GM12878 (cell line): Measurements from ENCODE around the gene DMD. TPM values are rescaled to one million over a fixed set of nuclear protein-coding genes. Genes with fewer than 3 reads are reported as not detected.

Source experiments
- ATAC-seq: fragments of 200-7000 bp; cut with Tn5 transposase; 3 replicates; pipeline ENCODE4 v1.9.1; 2020; ENCODE audit warnings: mild to moderate bottlenecking, moderate library complexity
- BruUV-seq: library from RNA; stranded (reverse); fragments of 400-500 nt; replicated peaks from 2 replicates; lab custom pipeline; 2021; lab: Mats Ljungman, UMichigan
- CTCF ChIA-PET: fragments of 300-600 bp; sonication (Branson Sonifier 250); formaldehyde crosslinking; extraction: SDS; loops from one replicate; lab custom pipeline; 2021; ENCODE audit warnings: inconsistent platforms; lab: Yijun Ruan, JAX
- POLR2A ChIA-PET: fragments of 350-600 bp; formaldehyde crosslinking; extraction: SDS; loops from one replicate; lab custom pipeline; 2021; ENCODE audit warnings: inconsistent platforms; lab: Charles Lee
- RAD21 ChIA-PET: fragments of 300-600 bp; sonication (Branson Sonifier 250); formaldehyde crosslinking; loops from one replicate; lab custom pipeline; 2023; ENCODE audit warnings: antibody characterized with exemption; ENCODE audit not compliant: unreplicated experiment; lab: Charles Lee
- SMC1A ChIA-PET: fragments of 300-600 bp; sonication (Branson Sonifier 250); formaldehyde crosslinking; loops from one replicate; lab custom pipeline; 2023; ENCODE audit not compliant: unreplicated experiment, uncharacterized antibody; lab: Charles Lee
- DNase-seq: peaks from one replicate; pipeline ENCODE4 v3.0.0-alpha.2; 2011; ENCODE audit warnings: low read depth, low spot score
- FAIRE-seq: peaks from 3 replicates; lab custom pipeline; 2011; peaks lifted over from hg19 to GRCh38; lab: Jason Lieb, UNC
- H2AFZ ChIP-seq: 2 replicates; pipeline ENCODE4 v1.6.0; 2011; ENCODE audit warnings: low read depth, low read length, control low read depth; ENCODE audit not compliant: control insufficient read depth
- H3K27ac ChIP-seq: 2 replicates; pipeline ENCODE4 v1.5.1; 2011; ENCODE audit warnings: control low read depth; ENCODE audit not compliant: control insufficient read depth, insufficient read depth
- H3K27me3 ChIP-seq, 2 experiments: replicated peaks in 1 of 2; 2 replicates each; pipeline versions ENCODE4 v1.6.0 to v1.6.1; 2011; ENCODE audit warnings: low read length in 1 of 2; ENCODE audit not compliant: control insufficient read depth in 2 of 2, insufficient read depth in 2 of 2
- H3K36me3 ChIP-seq, 2 experiments: 2 replicates each; pipeline ENCODE4 v1.5.1; 2011; ENCODE audit warnings: low read length in 1 of 2; ENCODE audit not compliant: control insufficient read depth in 2 of 2, insufficient read depth in 2 of 2
- H3K4me1 ChIP-seq: 2 replicates; pipeline ENCODE4 v1.6.1; 2011; ENCODE audit warnings: mild to moderate bottlenecking, low read length, moderate library complexity, mixed read lengths; ENCODE audit not compliant: control insufficient read depth, insufficient read depth
- H3K4me2 ChIP-seq: 2 replicates; pipeline ENCODE4 v1.6.0; 2011; ENCODE audit warnings: control low read depth; ENCODE audit not compliant: control insufficient read depth, insufficient read depth
- H3K4me3 ChIP-seq: fragments of 200-600 bp; sonication (generic); 2 replicates; pipeline ENCODE4 v1.5.1; 2016
- H3K79me2 ChIP-seq: 2 replicates; pipeline ENCODE4 v1.6.0; 2011; ENCODE audit warnings: low read length; ENCODE audit not compliant: control insufficient read depth, insufficient read depth
- H3K9ac ChIP-seq: 2 replicates; pipeline ENCODE4 v1.8.0; 2011; ENCODE audit warnings: low read length, control low read depth, mixed read lengths; ENCODE audit not compliant: control insufficient read depth, insufficient read depth
- H3K9me3 ChIP-seq: replicated peaks from 3 replicates; pipeline ENCODE4 v1.5.1; 2011; ENCODE audit warnings: mild to moderate bottlenecking, low read length; ENCODE audit not compliant: control insufficient read depth, insufficient read depth
- H4K20me1 ChIP-seq: 2 replicates; pipeline ENCODE4 v1.6.0; 2011; ENCODE audit not compliant: control insufficient read depth, insufficient read depth
- CBFB ChIP-seq: IDR thresholded peaks from 2 replicates; pipeline ENCODE4 v1.6.1; 2016; ENCODE audit warnings: antibody characterized with exemption, low read depth
- CREB1 ChIP-seq: IDR thresholded peaks from 2 replicates; pipeline ENCODE4 v1.6.1; 2012; ENCODE audit warnings: low read depth, mild to moderate bottlenecking, inconsistent platforms
- E2F4 ChIP-seq: IDR thresholded peaks from 2 replicates; pipeline ENCODE4 v1.6.1; 2012; ENCODE audit warnings: low read depth, low read length, improper control_type of control experiment
- EP300 ChIP-seq, 2 experiments: fragments of 150-350 bp in 1 of 2; IDR thresholded peaks; 2 replicates each; pipeline ENCODE4 v1.6.1; 2011 to 2012; ENCODE audit warnings: low read depth in 2 of 2, low read length in 2 of 2, borderline replicate concordance in 1 of 2, improper control_type of control experiment in 1 of 2, inconsistent platforms in 1 of 2; ENCODE audit not compliant: control insufficient read depth in 1 of 2
- HSF1 ChIP-seq: fragments of 150-350 bp; IDR thresholded peaks from 2 replicates; pipeline ENCODE4 v1.6.1; 2014; ENCODE audit warnings: mild to moderate bottlenecking, low read depth, low read length
- IKZF1 ChIP-seq: fragments of 450-650 bp; conservative IDR thresholded peaks from 2 replicates; pipeline ENCODE4 v1.6.1; 2017; ENCODE audit warnings: antibody characterized with exemption, mild to moderate bottlenecking
- IRF4 ChIP-seq: IDR thresholded peaks from 2 replicates; pipeline ENCODE4 v1.6.1; 2011; ENCODE audit warnings: low read depth, low read length
- MEF2B ChIP-seq: fragments of 450-650 bp; IDR thresholded peaks from 2 replicates; pipeline ENCODE4 v1.6.1; 2018; ENCODE audit warnings: mild to moderate bottlenecking, moderate library complexity; ENCODE audit not compliant: partially characterized antibody, poor library complexity, severe bottlenecking
- NFYA ChIP-seq: IDR thresholded peaks from 2 replicates; pipeline ENCODE4 v1.6.1; 2011; ENCODE audit warnings: low read depth, mild to moderate bottlenecking, low read length, improper control_type of control experiment, borderline replicate concordance
- NR2C2 ChIP-seq: IDR thresholded peaks from 2 replicates; pipeline ENCODE4 v1.6.1; 2011; ENCODE audit warnings: borderline replicate concordance, low read depth; ENCODE audit not compliant: control insufficient read depth, insufficient read length
- PAX5 ChIP-seq: IDR thresholded peaks from 2 replicates; pipeline ENCODE4 v1.6.1; 2011; ENCODE audit warnings: low read depth, low read length, borderline replicate concordance
- SMC3 ChIP-seq: IDR thresholded peaks from 2 replicates; pipeline ENCODE4 v1.6.1; 2011; ENCODE audit warnings: low read length, improper control_type of control experiment, borderline replicate concordance
- SUPT20H ChIP-seq: IDR thresholded peaks from 2 replicates; pipeline ENCODE4 v1.6.1; 2011; ENCODE audit warnings: low read depth, mild to moderate bottlenecking, low read length, moderate library complexity, borderline replicate concordance; ENCODE audit not compliant: control insufficient read depth
- TCF12 ChIP-seq: IDR thresholded peaks from 2 replicates; pipeline ENCODE4 v1.6.1; 2011; ENCODE audit warnings: low read depth, mild to moderate bottlenecking, low read length
- TCF7 ChIP-seq: IDR thresholded peaks from 2 replicates; pipeline ENCODE4 v1.6.1; 2014; ENCODE audit warnings: antibody characterized with exemption, borderline replicate concordance
- ZNF274 ChIP-seq: IDR thresholded peaks from one replicate; pipeline ENCODE4 v1.8.0; 2011; ENCODE audit not compliant: insufficient read length, insufficient read depth
- ZNF622 ChIP-seq: fragments of 450-650 bp; IDR thresholded peaks from 2 replicates; pipeline ENCODE4 v1.6.1; 2017; ENCODE audit warnings: mild to moderate bottlenecking, inconsistent platforms
- WGBS: methylation state at CpG from one replicate; pipeline ENCODE4 v1.1.6; 2016; ENCODE audit warnings: low lambda C conversion rate; ENCODE audit not compliant: insufficient replicate concordance, insufficient coverage; ENCODE audit errors: missing lambda C conversion rate; 5-methylcytosine and 5-hydroxymethylcytosine counted together
- in situ Hi-C: fragments of 300-500 bp; cut with MboI; formaldehyde crosslinking; loops from 9 replicates; pipeline ENCODE4 v1.14.3; 2018; ENCODE audit warnings: mixed read lengths
- intact Hi-C: fragments of 100-400 bp; cut with micrococcal nuclease; formaldehyde crosslinking; loops from one replicate; pipeline ENCODE4 v1.14.2; 2022; ENCODE audit not compliant: unreplicated experiment
- polyA plus RNA-seq, 11 experiments: library from polyadenylated mRNA; depleted of rRNA in 4 of 11; unstranded in 6 of 11; stranded (reverse) in 5 of 11; fragments of >200 nt; fragmentation: Nextera tagmentation in 4 of 11; fragmentation: Illumina TruSeq in 1 of 11; extraction: Ambion mirVana in 4 of 11; extraction: Trizol in 1 of 11; gene quantifications; 1 replicate in 1 of 11; 2 replicates in 10 of 11; pipeline versions ENCODE4 v1.2.1 to v1.2.3, GENCODE V29; 2011 to 2016; ENCODE audit warnings: inconsistent platforms in 2 of 11, missing spikeins in 2 of 11, low read depth in 1 of 11
- total RNA-seq, 4 experiments: library from RNA; depleted of rRNA in 3 of 4; stranded (reverse); fragments of >200 nt in 3 of 4; fragmentation: Illumina TruSeq in 1 of 4; extraction: Trizol in 1 of 4; gene quantifications; 2 replicates each; pipeline versions ENCODE4 v1.2.1 to v1.2.3, GENCODE V29; 2013 to 2021

Gene DMD
- total and polyA plus RNA-seq, 10 of the 15 experiments (the other 5 are each of a cell fraction or from before 2014, with no cell fraction given) = 1.4 to 24.3 (median 4.3) TPM

- no TSS peak for BruUV-seq
- Histone ChIP-seq H3K79me2 (no peaks in the 10 kb centered on the region), H3K4me1 (no peaks in the 10 kb centered on the region), H3K27me3 (no peaks in the 10 kb centered on the region), H3K9me3 (no peaks in the 10 kb centered on the region), H3K4me3 (no peak overlapping the region), H3K36me3 (no peaks in the 10 kb centered on the region), H3K27ac (no peak overlapping the region), H3K4me2 (no peak overlapping the region), H3K9ac (no peak overlapping the region), H2AFZ (no peak overlapping the region), H4K20me1 (no peaks in the 10 kb centered on the region)
- POLR2A ChIA-PET = no interaction called here
- CTCF ChIA-PET = no interaction called here
- in situ Hi-C loops = no loop called here
- ATAC-seq (no peak), DNase-seq (no peak), FAIRE-seq (no peak)
- SMC1A ChIA-PET = no interaction called here
- intact Hi-C loops = no loop called here
- 43% methylated on average over 4 of the region's 4 CpGs for WGBS
- no peak for TF ChIP-seq TCF7
- TF ChIP-seq SMC3 = no peak
- no peak for TF ChIP-seq E2F4
- TF ChIP-seq CBFB = no peak
- TF ChIP-seq PAX5 = no peak
- TF ChIP-seq SUPT20H = no peak
- RAD21 ChIA-PET = no interaction called here
Measured at GRCh38 chrX:33178218-33178617, 33.1 kb downstream of the DMD start.

- ChIA-PET RAD21 (no interaction called here), POLR2A (no interaction called here), CTCF (no interaction called here), SMC1A (no interaction called here)
- Histone ChIP-seq H3K4me3 (no peak overlapping the region), H3K79me2 (no peaks in the 10 kb centered on the region), H3K27ac (no peak overlapping the region), H3K9me3 (no peaks in the 10 kb centered on the region), H3K9ac (no peak overlapping the region), H3K4me1 (no peaks in the 10 kb centered on the region), H4K20me1 (no peaks in the 10 kb centered on the region), H3K4me2 (no peak overlapping the region), H3K27me3 (no peaks in the 10 kb centered on the region), H3K36me3 (no peaks in the 10 kb centered on the region), H2AFZ (no peak overlapping the region)
- FAIRE-seq = no peak
- no TSS peak for BruUV-seq
- 0% methylated on average over 1 of the region's 1 CpG for WGBS
- intact Hi-C loops = no loop called here
- no peak for ATAC-seq
- in situ Hi-C loops = no loop called here
- no peak for DNase-seq
- TF ChIP-seq IRF4 = no peak
- no peak for TF ChIP-seq NFYA
- TF ChIP-seq MEF2B = no peak
- TF ChIP-seq ZNF622 = no peak
- no peak for TF ChIP-seq TCF12
- TF ChIP-seq IKZF1 = no peak
- no peak for TF ChIP-seq ZNF274
- TF ChIP-seq NR2C2 = no peak
- no peak for TF ChIP-seq CBFB
- TF ChIP-seq HSF1 = no peak
- no peak for TF ChIP-seq CREB1
- TF ChIP-seq EP300 (IDR thresholded peaks at IDR 0.05; ENCODE audit: borderline replicate concordance in 1 of 2, control insufficient read depth in 1 of 2, low read depth in 2 of 2, low read length in 2 of 2) = no peak
Measured at GRCh38 chrX:33175201-33175600, 36.1 kb downstream of the DMD start.
